ENCODE data around the gene CRADD.

The CRADD gene

DNA sequence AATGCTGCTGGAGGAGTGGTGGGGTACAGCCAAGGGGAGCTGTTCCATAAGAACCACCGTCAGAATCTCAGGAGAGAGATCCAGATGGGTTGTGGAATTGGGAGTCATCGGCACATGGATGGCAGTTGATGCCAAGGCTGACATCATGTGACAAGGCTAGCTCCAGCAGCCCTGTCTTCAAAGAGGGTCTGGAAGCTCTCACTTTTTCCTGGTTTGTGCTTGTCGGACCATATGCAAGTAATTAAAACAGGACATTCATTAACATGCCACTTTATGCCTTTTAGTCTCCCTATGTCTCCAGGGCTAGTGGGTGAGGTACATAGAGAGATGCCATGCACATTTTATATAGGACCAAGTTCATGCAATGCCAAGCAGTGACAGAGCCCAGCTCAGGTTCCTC is 211.8 kb downstream of the CRADD start:
- no peaks in the 10 kb centered on the region for H3K4me1 ChIP-seq (ENCODE audit: control insufficient read depth in 2 of 2, insufficient read depth in 2 of 2, low read length in 2 of 2)
- H3K9ac ChIP-seq (ENCODE audit: low read depth in 1 of 2, low read length in 2 of 2) = no peak overlapping the region
- no peaks in the 10 kb centered on the region for H3K27me3 ChIP-seq (ENCODE audit: control insufficient read depth in 2 of 2, insufficient read depth in 2 of 2, low read length in 2 of 2)
- no peaks in the 10 kb centered on the region for H3K9me3 ChIP-seq (ENCODE audit: control insufficient read depth in 2 of 2, low read length in 2 of 2)
- H3K4me3 ChIP-seq (ENCODE audit: low read length in 2 of 2) = no peak overlapping the region
- no peaks in the 10 kb centered on the region for H3K36me3 ChIP-seq (ENCODE audit: control insufficient read depth in 2 of 2, insufficient read depth in 2 of 2, low read length in 2 of 2)
- H3K27ac ChIP-seq (ENCODE audit: low read depth in 2 of 2, low read length in 2 of 2) = no peak overlapping the region

DNA sequence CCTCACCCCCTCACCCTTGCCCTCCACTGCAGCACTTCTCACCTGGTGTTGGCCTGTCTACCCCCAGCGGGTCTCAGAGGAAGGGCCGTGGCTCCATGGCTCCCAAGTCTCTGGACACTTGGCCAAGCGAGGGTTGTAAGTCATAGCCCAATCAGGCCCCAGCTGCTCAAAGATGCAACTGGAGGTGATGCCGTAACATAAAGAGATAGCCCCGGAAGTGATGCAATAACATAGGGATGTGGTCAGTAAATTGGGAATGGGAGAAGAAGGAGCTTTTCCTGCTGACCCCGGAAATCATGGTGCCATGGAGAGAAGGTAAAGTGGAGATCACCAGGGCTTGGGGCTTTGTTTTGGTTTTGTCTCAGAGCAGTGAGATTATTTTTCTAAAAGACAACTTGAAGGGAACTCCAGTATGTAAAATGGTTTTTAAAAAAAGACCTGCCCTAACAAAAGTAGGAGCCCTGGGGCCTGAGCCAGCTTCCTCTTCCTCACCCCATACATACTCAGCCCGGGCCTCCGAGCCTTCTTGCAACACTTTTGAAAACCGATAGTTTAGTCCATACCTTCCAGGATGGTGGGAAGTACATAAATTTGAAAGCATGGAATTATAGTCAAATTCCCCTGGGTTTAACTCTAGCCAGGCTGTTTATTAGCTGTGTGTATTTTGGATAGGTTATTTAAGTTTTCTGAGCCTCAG is 212.5 kb downstream of the CRADD start:
- Histone ChIP-seq H3K36me3 (ENCODE audit: control insufficient read depth in 2 of 2, insufficient read depth in 2 of 2, low read length in 2 of 2) (no peaks in the 10 kb centered on the region), H3K4me3 (ENCODE audit: low read length in 2 of 2) (no peak overlapping the region), H3K27me3 (ENCODE audit: control insufficient read depth in 2 of 2, insufficient read depth in 2 of 2, low read length in 2 of 2) (no peaks in the 10 kb centered on the region), H3K9me3 (ENCODE audit: control insufficient read depth in 2 of 2, low read length in 2 of 2) (no peaks in the 10 kb centered on the region), H3K27ac (ENCODE audit: low read depth in 2 of 2, low read length in 2 of 2) (no peak overlapping the region), H3K4me1 (ENCODE audit: control insufficient read depth in 2 of 2, insufficient read depth in 2 of 2, low read length in 2 of 2) (no peaks in the 10 kb centered on the region), H3K9ac (ENCODE audit: low read depth in 1 of 2, low read length in 2 of 2) (no peak overlapping the region)

DNA sequence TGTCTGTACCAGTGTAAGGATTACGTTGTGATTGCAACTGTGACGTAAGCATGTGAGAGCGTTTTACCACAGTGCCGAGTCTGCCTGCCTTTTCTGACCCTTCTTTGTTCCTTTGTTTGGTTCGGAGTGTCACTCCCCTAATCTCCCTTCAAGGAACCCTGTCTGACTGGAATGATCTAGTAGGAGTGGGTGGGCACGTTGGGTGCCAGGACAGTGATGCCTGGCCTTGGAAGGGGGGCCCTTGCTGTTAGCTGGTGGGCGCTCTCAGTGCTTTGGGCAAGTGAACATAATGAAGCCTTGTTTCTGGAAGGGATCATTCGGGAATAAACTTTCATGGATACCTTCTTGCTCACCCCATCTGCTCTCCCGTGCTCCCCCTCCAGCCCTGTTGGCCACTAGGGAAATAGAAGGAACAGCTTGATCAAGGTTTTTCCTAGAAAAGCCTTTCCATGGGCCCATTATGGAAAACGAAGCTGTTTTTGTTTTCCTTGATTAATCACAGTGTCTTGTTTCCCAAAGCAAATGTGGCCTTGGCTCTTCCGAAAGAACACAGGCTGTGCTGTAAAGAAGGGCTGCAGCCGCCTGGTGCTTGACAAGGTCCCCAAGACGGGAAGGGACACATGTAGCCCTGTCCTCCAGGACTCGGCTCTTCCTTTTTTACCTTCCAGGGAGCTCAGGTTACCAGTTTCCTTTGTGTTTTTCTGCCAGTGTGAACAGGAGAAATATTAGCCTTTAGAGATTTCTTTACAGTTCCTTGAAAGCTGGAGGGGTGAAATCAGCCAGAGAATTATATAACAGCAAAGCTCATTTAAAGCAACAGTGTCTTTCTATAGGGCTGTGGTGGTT is 215.5 kb downstream of the CRADD start:
- H3K36me3 ChIP-seq (ENCODE audit: control insufficient read depth in 2 of 2, insufficient read depth in 2 of 2, low read length in 2 of 2) = no peaks in the 10 kb centered on the region
- no peak overlapping the region for H3K4me3 ChIP-seq (ENCODE audit: low read length in 2 of 2)
- peaks cover 4 to 13% of the 10 kb centered on the region in 2 donors for H3K4me1 ChIP-seq (ENCODE audit: control insufficient read depth in 2 of 2, insufficient read depth in 2 of 2, low read length in 2 of 2)
- H3K27ac ChIP-seq (ENCODE audit: low read depth in 2 of 2, low read length in 2 of 2) = no peak overlapping the region
- no peaks in the 10 kb centered on the region for H3K27me3 ChIP-seq (ENCODE audit: control insufficient read depth in 2 of 2, insufficient read depth in 2 of 2, low read length in 2 of 2)
- H3K9ac ChIP-seq (ENCODE audit: low read depth in 1 of 2, low read length in 2 of 2) = no peak overlapping the region
- H3K9me3 ChIP-seq (ENCODE audit: control insufficient read depth in 2 of 2, low read length in 2 of 2) = no peaks in the 10 kb centered on the region

DNA sequence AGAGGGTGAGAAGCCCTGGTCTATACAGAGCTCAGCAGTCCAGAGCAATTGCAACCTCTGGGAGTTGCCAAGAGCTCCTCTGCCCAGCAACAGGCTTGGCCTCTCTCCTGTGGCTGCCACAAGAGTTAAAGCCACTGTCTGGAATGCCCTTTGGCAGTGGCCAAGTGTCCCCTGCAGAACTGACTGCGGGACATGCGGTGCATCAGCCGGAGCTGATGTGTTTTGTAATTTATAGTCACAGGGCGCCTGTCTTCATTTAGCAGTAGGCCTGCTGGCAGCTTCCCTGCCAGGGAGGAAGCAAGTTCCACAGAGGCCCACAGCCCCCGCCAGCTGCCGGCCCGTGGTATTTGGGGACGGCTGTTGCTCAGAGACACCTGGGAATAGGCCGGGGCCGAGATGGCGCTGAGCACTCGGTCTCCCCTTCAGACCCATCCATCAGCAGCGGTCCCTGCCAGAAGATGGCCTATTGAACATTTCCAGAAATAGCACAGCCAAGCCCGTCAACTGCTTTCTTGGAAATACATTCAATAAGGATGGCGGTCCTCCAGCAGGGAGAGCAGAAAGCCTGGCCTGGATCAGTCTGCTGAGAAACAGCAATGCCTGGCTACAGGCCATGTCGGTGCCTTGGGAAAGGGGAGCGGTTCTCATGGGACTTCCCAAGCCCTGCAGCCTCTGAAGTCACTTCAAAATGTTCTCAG is 217.4 kb downstream of the CRADD start:
- Histone ChIP-seq H3K9me3 (ENCODE audit: control insufficient read depth in 2 of 2, low read length in 2 of 2) (no peaks in the 10 kb centered on the region), H3K36me3 (ENCODE audit: control insufficient read depth in 2 of 2, insufficient read depth in 2 of 2, low read length in 2 of 2) (no peaks in the 10 kb centered on the region), H3K4me1 (ENCODE audit: control insufficient read depth in 2 of 2, insufficient read depth in 2 of 2, low read length in 2 of 2) (peaks cover 6 to 26% of the 10 kb centered on the region in 2 donors), H3K27ac (ENCODE audit: low read depth in 2 of 2, low read length in 2 of 2) (peak overlapping the region in 1 of 2 donors; percentile 44), H3K9ac (ENCODE audit: low read depth in 1 of 2, low read length in 2 of 2) (no peak overlapping the region), H3K27me3 (ENCODE audit: control insufficient read depth in 2 of 2, insufficient read depth in 2 of 2, low read length in 2 of 2) (no peaks in the 10 kb centered on the region), H3K4me3 (ENCODE audit: low read length in 2 of 2) (no peak overlapping the region)

DNA sequence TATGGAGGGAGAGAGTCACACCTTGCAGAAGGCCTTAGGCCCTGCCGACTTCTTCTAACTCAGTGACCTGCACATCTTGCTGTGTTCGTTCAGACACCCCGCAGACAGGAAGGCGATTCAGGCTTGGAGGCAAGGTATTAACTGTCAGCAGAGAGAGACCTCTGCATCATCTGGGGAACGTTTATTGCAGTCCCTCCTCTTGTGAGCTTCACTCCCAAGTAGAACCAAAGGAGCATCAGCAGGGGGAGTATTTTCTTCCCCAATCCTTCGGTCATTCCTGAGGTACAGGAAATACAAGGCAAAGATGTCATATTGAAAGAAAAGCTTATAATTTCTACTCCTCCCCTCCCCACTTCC is 217.9 kb downstream of the CRADD start:
- Histone ChIP-seq H3K27me3 (ENCODE audit: control insufficient read depth in 2 of 2, insufficient read depth in 2 of 2, low read length in 2 of 2) (no peaks in the 10 kb centered on the region), H3K4me3 (ENCODE audit: low read length in 2 of 2) (no peak overlapping the region), H3K9me3 (ENCODE audit: control insufficient read depth in 2 of 2, low read length in 2 of 2) (no peaks in the 10 kb centered on the region), H3K36me3 (ENCODE audit: control insufficient read depth in 2 of 2, insufficient read depth in 2 of 2, low read length in 2 of 2) (no peaks in the 10 kb centered on the region), H3K27ac (ENCODE audit: low read depth in 2 of 2, low read length in 2 of 2) (no peak overlapping the region), H3K4me1 (ENCODE audit: control insufficient read depth in 2 of 2, insufficient read depth in 2 of 2, low read length in 2 of 2) (peaks cover 6 to 26% of the 10 kb centered on the region in 2 donors), H3K9ac (ENCODE audit: low read depth in 1 of 2, low read length in 2 of 2) (no peak overlapping the region)

DNA sequence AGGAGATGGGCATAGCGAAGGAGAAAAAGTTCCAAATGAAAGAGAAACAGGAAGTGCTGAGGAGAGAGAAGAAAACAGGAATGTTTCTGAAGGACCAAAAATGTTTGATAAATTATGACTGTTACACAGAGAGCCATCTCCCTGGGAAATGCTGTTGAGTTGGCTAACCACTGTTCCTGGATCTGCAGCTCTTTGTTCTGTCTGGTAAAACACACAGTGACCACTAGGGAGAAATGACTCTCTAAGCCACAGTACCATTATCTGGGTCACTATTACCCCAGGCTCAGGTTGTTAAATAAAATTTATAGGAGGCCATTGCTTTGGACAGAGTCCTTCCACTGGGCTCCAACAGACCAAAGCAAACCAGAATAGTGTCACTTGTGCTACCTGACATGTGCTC is 219.3 kb downstream of the CRADD start:
- no peaks in the 10 kb centered on the region for H3K9me3 ChIP-seq (ENCODE audit: control insufficient read depth in 2 of 2, low read length in 2 of 2)
- no peaks in the 10 kb centered on the region for H3K36me3 ChIP-seq (ENCODE audit: control insufficient read depth in 2 of 2, insufficient read depth in 2 of 2, low read length in 2 of 2)
- no peak overlapping the region for H3K9ac ChIP-seq (ENCODE audit: low read depth in 1 of 2, low read length in 2 of 2)
- no peaks in the 10 kb centered on the region for H3K27me3 ChIP-seq (ENCODE audit: control insufficient read depth in 2 of 2, insufficient read depth in 2 of 2, low read length in 2 of 2)
- H3K4me3 ChIP-seq (ENCODE audit: low read length in 2 of 2) = no peak overlapping the region
- H3K27ac ChIP-seq (ENCODE audit: low read depth in 2 of 2, low read length in 2 of 2) = no peak overlapping the region
- H3K4me1 ChIP-seq (ENCODE audit: control insufficient read depth in 2 of 2, insufficient read depth in 2 of 2, low read length in 2 of 2) = peaks cover 6 to 26% of the 10 kb centered on the region in 2 donors

DNA sequence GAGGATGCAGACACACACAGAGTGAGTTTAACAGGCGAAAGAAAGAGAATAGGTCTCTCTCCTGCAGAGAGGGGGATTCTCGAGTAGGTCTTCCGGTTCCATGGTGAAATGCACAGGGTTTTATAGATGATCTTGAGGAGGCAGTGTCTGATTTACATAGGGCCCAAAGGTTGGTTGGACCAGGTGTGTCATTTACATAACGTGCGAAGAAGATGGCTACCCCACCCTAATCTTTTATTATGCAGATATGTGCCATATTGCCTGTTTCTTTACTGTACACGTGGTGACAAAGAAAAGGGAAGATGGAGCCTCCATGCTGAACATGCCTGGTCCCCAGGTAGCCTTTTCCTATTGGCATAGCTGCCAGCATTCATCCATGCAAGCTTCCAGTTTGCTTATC is 219.8 kb downstream of the CRADD start:
- no peaks in the 10 kb centered on the region for H3K27me3 ChIP-seq (ENCODE audit: control insufficient read depth in 2 of 2, insufficient read depth in 2 of 2, low read length in 2 of 2)
- H3K27ac ChIP-seq (ENCODE audit: low read depth in 2 of 2, low read length in 2 of 2) = no peak overlapping the region
- H3K9ac ChIP-seq (ENCODE audit: low read depth in 1 of 2, low read length in 2 of 2) = no peak overlapping the region
- H3K36me3 ChIP-seq (ENCODE audit: control insufficient read depth in 2 of 2, insufficient read depth in 2 of 2, low read length in 2 of 2) = no peaks in the 10 kb centered on the region
- H3K9me3 ChIP-seq (ENCODE audit: control insufficient read depth in 2 of 2, low read length in 2 of 2) = no peaks in the 10 kb centered on the region
- H3K4me3 ChIP-seq (ENCODE audit: low read length in 2 of 2) = no peak overlapping the region
- peaks cover 6 to 26% of the 10 kb centered on the region in 2 donors for H3K4me1 ChIP-seq (ENCODE audit: control insufficient read depth in 2 of 2, insufficient read depth in 2 of 2, low read length in 2 of 2)

DNA sequence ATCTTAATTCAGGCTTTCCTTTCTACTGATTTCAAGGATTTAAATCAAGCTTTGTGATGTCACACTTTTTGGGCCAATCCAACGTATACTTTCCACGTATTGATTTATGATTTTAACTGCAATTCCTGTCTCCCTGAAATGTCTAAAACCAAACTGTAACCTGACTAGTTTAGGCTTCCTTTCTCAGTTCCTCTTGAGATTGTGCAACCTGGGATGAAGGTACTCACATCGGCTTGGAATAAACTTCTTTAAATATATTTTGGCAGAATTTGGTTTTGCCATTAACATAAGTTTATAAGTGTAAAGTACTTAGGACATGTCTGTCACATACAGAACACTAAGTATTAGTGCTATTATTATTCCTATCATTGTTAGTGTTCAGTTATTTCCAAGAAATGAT is 224.6 kb downstream of the CRADD start:
- peaks cover 0 to 2% of the 10 kb centered on the region in 2 donors for H3K9me3 ChIP-seq (ENCODE audit: control insufficient read depth in 2 of 2, low read length in 2 of 2)
- peaks cover 2 to 29% of the 10 kb centered on the region in 2 donors for H3K4me1 ChIP-seq (ENCODE audit: control insufficient read depth in 2 of 2, insufficient read depth in 2 of 2, low read length in 2 of 2)
- no peak overlapping the region for H3K27ac ChIP-seq (ENCODE audit: low read depth in 2 of 2, low read length in 2 of 2)
- no peak overlapping the region for H3K9ac ChIP-seq (ENCODE audit: low read depth in 1 of 2, low read length in 2 of 2)
- H3K27me3 ChIP-seq (ENCODE audit: control insufficient read depth in 2 of 2, insufficient read depth in 2 of 2, low read length in 2 of 2) = no peaks in the 10 kb centered on the region
- H3K4me3 ChIP-seq (ENCODE audit: low read length in 2 of 2) = no peak overlapping the region
- H3K36me3 ChIP-seq (ENCODE audit: control insufficient read depth in 2 of 2, insufficient read depth in 2 of 2, low read length in 2 of 2) = no peaks in the 10 kb centered on the region

DNA sequence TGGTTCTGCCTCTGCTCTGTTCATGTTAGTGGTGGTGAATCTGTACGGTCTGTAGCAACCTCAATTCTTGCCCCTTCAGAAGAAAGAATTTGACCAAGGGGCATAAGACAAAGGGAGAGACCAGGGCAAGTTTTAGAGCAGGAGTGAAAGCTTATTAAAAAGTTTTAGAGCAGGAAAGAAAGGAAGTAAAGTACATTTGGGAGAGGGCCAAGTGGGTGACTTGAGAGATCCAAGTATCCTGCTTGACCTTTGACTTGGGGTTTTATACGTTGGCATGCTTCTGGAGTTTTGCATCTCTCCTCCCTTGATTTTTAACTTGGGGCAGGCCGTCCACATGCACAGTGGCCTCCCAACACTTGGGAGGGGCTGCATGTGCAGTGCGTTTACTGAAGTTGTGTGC is 225.0 kb downstream of the CRADD start:
- Histone ChIP-seq H3K9ac (ENCODE audit: low read depth in 1 of 2, low read length in 2 of 2) (no peak overlapping the region), H3K4me3 (ENCODE audit: low read length in 2 of 2) (no peak overlapping the region), H3K36me3 (ENCODE audit: control insufficient read depth in 2 of 2, insufficient read depth in 2 of 2, low read length in 2 of 2) (no peaks in the 10 kb centered on the region), H3K27ac (ENCODE audit: low read depth in 2 of 2, low read length in 2 of 2) (peak overlapping the region in 1 of 2 donors; percentile 10), H3K27me3 (ENCODE audit: control insufficient read depth in 2 of 2, insufficient read depth in 2 of 2, low read length in 2 of 2) (no peaks in the 10 kb centered on the region), H3K9me3 (ENCODE audit: control insufficient read depth in 2 of 2, low read length in 2 of 2) (peaks cover 0 to 2% of the 10 kb centered on the region in 2 donors), H3K4me1 (ENCODE audit: control insufficient read depth in 2 of 2, insufficient read depth in 2 of 2, low read length in 2 of 2) (peaks cover 2 to 25% of the 10 kb centered on the region in 2 donors)

All from mucosa of rectum (tissue), 2 donors.